GM19099 (cell line): ENCODE measurements around the gene GTF3C1.

Source experiments
- POLR2A ChIP-seq: IDR thresholded peaks from 3 replicates; pipeline ENCODE4 v1.6.1; 2011; ENCODE audit warnings: low read depth; ENCODE audit not compliant: insufficient read length; ENCODE audit errors: extremely low read depth

GTF3C1 gene

DNA sequence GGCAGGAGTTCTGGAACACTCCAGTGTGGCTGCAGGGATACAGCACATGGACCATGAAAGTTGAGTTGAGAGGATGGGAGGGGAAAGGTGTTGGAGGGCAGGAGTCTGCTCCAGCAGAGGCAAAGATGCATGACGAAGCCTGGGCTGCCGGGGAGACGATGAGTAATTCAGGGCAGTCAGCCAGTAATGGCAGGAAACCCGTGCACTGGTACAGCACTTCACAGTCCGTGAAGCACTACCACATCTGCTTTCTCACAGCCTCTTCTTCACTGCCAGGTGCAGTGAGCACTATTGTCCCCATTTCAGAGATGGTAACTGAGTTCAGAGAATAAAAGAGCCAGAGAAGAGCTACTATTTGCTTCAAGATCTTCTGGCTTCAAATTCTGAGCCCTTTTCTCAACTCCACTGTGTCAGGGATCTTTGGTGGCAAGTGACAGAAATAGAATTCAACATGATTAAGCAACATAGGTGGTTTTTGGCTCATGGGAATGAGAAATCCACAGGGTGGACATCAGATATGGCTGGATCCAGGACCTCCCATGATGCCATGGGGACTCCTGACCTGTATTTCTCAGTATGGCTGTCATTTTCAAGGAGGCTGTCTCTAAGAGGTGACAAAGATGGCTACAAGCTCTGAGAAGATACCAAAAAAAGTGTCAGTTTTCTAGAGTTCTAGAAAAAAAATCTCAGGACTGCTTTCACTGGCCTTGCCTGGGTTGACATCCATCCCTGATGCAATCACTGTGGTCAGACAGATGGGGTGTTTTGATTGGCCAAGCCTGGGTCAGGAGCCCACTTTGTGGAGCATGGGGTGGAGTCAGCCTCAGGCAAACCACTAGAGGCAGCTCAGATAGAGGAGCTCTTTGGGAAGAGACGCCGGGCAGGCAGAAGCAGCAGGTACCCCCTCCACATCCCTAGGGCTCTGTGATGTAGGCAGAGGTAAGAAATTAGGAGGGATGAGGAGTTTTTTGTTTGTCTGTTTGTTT, 123.0 kb downstream of the GTF3C1 start:
- peak; percentile 74 for TF ChIP-seq POLR2A

DNA sequence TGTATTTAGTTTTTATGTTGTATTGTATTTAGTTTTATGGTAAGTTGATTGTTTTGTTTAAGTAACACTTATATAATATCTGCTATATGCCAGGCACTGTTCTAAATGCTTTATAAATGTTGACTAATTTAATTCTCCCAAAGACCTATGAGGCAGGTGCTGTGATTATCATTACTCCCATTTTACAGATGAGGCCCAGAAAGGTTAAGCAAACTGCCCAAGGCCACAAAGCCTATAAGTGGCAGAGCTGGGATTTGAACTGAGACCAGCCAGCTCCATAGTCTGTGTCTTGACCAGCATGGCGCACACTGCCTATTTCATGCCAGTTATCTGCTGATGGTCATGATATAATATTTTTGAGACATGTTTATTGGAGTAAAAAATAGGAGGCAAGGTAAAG, 123.8 kb downstream of the GTF3C1 start:
- no peak for TF ChIP-seq POLR2A

DNA sequence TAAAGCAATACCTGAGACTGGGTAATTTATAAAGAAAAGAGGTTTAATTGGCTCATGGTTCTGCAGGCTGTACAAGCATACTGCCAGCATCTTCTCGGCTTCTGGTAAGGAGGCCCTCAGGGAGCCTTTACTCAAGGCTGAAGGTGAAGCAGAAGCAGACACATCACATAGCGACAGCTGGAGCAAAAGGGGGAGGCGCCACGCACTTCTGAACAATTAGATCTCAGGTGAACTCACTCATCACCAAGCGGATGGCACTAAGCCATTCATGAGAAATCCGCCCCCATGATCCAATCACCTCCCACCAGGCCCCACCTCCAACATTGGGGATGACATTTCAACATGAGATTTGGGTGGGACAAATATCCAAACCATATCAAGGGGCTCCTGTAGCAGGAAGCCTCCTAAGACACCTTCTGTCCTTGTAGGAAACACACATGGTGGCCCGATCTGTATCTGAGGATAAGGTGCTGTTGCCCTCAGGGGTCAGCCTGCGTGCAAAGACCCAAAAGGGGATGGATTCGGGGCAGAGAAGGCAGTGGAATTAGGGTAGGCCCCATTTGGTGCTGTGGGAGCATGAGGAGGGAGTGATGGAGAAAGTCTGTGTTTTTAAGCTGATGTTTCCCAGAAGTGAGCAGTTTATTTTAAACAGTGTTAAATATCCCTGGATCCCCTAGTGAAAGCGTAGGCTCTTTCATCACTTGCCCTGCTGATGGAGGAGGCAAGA, 124.8 kb downstream of the GTF3C1 start:
- TF ChIP-seq POLR2A = no peak

DNA sequence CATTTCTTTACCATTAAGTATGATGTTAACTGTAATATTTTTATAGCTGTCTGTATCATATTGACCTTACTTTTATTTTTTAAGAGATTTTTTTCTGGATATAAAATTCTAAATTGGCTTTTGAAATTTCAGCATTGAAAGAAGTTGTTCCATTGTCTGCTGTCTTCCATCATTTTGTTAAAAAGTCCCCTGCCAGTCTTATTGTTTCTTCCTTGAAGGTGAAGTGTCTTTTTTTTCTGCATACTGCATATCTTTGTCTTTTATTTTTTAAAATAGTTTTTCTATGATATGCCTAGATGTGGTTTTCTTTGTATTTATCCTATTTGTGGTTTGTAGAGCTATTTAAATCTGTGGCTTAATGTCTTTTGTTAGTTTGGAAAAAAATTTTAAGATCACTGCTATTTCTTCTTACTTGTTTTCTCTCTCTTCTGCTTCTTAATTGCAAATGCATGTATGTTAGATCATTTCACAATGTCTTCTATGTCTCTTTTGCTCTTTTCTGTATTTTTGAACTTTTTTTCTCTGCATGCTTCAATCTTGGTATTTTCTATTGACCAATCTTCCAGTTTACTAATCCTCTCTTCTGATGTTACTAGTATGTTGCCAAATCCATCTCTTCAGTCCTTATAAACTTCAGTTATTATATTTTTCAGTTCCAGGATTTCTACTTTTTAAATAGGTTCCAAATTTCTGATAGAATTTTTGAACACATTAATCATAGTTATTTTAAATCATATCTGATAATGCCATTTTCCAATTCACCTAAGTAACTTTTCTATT, 127.6 kb downstream of the GTF3C1 start:
- no peak for TF ChIP-seq POLR2A

DNA sequence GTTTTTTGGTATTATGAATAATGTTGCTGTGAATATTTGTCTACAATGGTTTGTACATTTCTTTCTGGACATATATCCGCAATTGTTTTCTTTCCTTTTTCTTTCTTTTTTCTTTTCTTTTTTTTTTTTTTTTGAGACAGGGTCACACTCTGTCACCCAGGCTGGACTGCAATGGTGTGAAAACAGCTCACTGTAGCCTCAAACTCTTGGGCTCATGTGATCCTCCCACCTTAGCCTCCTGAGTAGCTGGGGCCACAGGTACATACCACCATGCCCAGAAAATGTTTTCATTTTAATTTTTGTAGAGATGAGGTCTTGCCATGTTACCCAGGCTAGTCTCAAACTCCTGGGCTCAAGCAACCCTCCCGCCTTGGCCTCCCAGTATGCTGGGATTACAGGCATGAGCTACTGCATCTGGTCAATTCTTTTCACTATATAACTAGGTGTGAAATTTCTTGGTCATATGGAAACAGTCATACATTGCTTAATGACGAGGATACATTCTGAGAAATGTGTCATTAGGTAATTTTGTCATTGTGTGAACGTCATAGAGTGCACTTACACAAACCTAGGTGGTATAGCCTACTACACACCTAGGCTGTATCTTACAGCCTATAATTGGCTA, 132.6 kb downstream of the GTF3C1 start:
- TF ChIP-seq POLR2A = no peak

DNA sequence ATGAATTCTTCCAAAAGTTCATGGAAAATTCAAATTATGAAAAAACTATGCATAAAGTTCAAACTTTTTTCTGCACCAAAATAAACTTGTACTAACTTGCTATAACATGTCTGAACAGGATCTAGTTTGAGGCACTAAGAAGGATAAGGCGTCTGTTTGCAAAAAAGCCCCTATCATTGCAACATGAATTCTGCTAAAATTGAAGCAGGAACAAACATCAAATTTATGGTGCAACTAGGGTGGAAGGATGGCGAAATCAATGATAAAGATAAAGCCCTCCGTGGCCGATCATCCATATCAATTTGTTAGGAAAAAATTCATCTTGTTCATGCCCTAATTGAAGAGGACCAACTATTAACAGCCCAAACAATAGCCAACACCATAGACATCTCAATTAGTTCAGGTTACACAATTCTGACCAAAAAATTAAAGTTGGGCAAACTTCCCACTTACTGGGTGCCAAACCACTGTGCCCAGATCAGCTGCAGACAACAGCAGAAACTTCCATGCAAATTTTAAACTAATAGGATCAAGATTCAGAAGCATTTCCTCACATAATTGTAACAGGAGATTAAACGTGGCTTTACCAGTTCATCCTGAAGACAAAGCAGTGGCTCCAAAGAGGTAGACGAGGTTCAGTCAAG, 134.8 kb downstream of the GTF3C1 start:
- TF ChIP-seq POLR2A = no peak

DNA sequence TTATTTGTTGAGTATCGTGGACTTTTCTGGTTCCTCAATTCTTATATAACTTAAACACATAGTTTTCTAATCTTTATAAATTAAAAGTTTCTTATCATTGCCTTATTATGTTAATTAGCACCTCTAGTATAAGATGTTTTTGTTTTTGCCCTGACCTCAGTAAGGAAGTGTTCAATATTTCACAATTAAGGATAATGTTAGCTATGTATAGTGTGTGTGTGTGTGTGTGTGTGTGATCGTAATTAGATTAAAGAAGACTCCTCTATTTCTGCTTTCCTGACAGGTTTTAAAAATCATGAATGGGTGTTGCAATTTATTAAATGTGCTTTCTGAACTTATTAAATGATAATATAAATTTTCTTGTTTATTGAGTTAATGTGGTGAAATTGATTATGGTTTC, 135.8 kb downstream of the GTF3C1 start:
- TF ChIP-seq POLR2A = no peak

DNA sequence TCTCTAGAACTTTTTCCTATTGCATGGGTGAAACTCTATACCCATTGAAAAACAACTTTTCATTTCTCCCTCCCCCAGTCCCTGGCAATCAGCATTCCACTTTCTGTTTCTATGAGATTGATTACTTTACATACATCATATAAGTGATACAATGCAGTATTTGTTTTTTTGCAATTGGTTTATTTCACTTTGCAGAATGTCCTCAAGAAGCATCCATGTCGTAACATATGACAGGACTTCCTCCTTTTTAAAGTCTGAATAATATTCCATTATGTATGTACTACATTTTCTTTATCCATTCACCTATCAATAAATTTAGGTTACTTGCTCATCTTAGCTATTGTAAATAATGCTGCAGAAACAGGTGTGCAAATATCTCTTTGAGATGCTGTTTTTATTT, 139.0 kb downstream of the GTF3C1 start:
- no peak for TF ChIP-seq POLR2A
